Stimulated activated CD4-positive, alpha-beta T cell treated with anti-CD3 and anti-CD28 coated beads, Interleukin-12 subunit alpha, Interleukin-12 subunit beta, amount 100 ng/mL, for 48 hours (primary cell): Measurements from ENCODE around the gene MRRF.
"Not testable (repeated sequence)": the region's sequence is repeated elsewhere in the genome, so short reads cannot be mapped to it uniquely, and the experiment has no call there.

Experiments used
- DNase-seq, 3 donors: peaks; one replicate each; pipeline ENCODE4 v3.0.0-alpha.2; 2020; ENCODE audit warnings: low read depth in 2 of 3, low spot score in 1 of 3

The MRRF gene

GRCh38 chr9:122350577-122351355 lies 86.1 kb downstream of the MRRF start:
- DNase-seq: peak; percentile 56 to 79 (median 66)

- DNase-seq: no peak
Measured at GRCh38 chr9:122354536-122355199, 90.0 kb downstream of the MRRF start.

GRCh38 chr9:122355336-122355875 lies 90.7 kb downstream of the MRRF start:
- no peak for DNase-seq

- DNase-seq: no peak
Measured at GRCh38 chr9:122356627-122357026, 91.9 kb downstream of the MRRF start.

- DNase-seq: no peak
Measured at GRCh38 chr9:122360891-122361290, 96.2 kb downstream of the MRRF start.

GRCh38 chr9:122363131-122363530 lies 98.4 kb downstream of the MRRF start:
- not testable (repeated sequence) for DNase-seq

- no peak for DNase-seq
Measured at GRCh38 chr9:122364117-122364782, 99.6 kb downstream of the MRRF start.

- no peak for DNase-seq
Measured at GRCh38 chr9:122364783-122365150, 100.1 kb downstream of the MRRF start.

- DNase-seq: no peak
Measured at GRCh38 chr9:122366074-122366660, 101.5 kb downstream of the MRRF start.

GRCh38 chr9:122367065-122367464 lies 102.4 kb downstream of the MRRF start:
- DNase-seq: no peak

GRCh38 chr9:122367774-122368460 lies 103.2 kb downstream of the MRRF start:
- DNase-seq: no peak

GRCh38 chr9:122368642-122369041 lies 104.0 kb downstream of the MRRF start:
- DNase-seq: no peak

- no peak for DNase-seq
Measured at GRCh38 chr9:122370303-122370702, 105.6 kb downstream of the MRRF start.

- no peak for DNase-seq
Measured at GRCh38 chr9:122370869-122371755, 106.4 kb downstream of the MRRF start, which contains the start of gene PTGS1. Gene PTGS1 (plus strand): TSS chr9:122371024. CDS start chr9:122371085, 61 bp downstream.

GRCh38 chr9:122371846-122372245 lies 107.2 kb downstream of the MRRF start:
- DNase-seq: no peak

GRCh38 chr9:122372856-122373845 lies 108.5 kb downstream of the MRRF start:
- no peak for DNase-seq

- no peak for DNase-seq
Measured at GRCh38 chr9:122374885-122375420, 110.3 kb downstream of the MRRF start.

- no peak for DNase-seq
Measured at GRCh38 chr9:122376796-122377195, 112.1 kb downstream of the MRRF start.
